Fibroblast of skin of left biceps (primary cell): ENCODE results near the gene BAIAP3.

Source experiments
- DNase-seq, 2 experiments: peaks; one replicate each; pipeline ENCODE4 v3.0.0-alpha.2; 2013; ENCODE audit warnings: low read depth in 2 of 2

Gene BAIAP3

DNA sequence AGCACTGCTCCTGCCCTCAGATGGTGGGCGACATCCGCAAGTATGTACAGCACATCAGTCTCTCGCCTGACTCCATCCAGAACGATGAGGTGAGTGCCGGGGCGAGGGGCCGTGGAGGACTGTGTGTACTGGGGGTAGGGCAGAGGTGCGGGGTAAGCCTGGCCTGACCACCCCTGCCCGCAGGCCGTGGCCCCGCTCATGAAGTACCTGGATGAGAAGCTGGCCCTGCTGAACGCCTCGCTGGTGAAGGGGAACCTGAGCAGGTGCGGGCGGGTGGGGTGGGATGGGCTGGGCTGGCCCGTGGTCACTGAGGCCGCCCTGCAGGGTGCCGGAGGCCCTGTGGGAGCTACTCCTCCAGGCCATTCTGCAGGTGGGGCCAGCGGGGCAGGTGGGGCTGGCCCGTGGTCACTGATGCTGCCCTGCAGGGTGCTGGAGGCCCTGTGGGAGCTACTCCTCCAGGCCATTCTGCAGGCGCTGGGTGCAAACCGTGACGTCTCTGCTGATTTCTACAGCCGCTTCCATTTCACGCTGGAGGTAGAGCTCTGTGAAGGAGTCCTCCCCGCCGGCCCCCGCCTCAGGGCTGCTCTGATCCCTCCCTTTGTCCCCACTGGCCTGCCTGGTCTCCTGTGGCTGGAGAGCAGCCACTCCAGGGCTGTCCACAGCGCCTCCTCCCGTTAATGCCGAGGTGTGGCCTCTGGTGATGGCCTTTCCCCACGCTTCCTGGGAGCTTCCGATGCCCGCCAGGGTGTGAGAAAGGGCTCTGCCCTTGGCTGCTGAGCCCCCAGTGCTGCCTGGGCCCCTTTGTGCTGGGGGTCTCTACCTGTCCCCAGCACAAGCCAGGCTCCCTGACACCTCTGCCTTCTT, 13.2 kb downstream of the BAIAP3 start:
- DNase-seq = no peak

DNA sequence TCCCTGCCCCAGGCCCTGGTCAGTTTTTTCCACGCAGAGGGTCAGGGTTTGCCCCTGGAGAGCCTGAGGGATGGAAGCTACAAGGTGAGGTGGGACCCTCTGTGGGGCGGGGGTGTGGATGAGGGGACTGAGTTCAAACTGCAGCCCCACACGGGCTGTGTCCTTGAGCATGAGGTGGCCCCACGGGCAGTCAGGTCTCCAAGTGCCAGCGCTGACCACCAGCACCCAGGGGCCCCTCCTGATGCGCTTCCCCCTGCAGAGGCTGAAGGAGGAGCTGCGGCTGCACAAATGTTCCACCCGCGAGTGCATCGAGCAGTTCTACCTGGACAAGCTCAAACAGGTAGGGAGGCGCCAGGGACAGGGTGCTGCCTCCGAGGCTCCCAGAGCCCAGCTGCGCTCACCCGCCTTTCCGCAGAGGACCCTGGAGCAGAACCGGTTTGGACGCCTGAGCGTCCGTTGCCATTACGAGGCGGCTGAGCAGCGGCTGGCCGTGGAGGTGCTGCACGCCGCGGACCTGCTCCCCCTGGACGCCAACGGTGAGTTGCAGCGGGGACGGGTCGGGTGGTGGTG, 13.9 kb downstream of the BAIAP3 start:
- DNase-seq = no peak

DNA sequence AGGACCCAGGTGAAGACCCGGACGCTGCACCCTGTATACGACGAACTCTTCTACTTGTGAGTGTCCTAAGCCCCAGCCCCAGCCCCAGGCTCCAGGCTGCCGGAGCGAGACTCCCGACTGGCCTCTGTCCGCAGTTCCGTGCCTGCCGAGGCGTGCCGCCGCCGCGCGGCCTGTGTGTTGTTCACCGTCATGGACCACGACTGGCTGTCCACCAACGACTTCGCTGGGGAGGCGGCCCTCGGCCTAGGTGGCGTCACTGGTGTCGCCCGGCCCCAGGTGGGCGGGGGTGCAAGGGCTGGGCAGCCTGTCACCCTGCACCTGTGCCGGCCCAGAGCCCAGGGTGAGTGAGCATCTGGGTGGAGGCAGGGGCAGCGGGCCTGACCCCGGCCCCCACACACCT, 14.5 kb downstream of the BAIAP3 start:
- DNase-seq = no peak

DNA sequence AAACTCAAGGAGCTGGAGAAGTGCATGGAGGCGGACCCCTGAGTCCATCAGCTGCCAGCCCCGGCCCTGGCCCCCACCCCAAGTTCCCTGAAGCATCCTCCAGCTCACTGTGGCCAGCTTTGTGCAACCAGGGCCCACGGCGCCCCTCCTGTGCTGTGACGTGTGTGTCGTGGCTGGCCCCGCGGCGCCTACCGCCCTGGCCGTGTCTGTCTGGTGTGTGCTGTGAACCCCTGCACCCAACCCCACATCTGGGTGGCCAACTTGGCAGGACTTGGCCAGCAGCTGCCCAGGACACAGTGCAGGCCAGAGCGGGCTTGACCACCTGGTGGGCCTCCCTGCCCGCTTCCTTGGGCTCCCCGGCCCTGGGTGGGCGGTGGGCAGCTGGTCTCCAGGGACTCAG, 15.0 kb downstream of the BAIAP3 start:
- no peak for DNase-seq

DNA sequence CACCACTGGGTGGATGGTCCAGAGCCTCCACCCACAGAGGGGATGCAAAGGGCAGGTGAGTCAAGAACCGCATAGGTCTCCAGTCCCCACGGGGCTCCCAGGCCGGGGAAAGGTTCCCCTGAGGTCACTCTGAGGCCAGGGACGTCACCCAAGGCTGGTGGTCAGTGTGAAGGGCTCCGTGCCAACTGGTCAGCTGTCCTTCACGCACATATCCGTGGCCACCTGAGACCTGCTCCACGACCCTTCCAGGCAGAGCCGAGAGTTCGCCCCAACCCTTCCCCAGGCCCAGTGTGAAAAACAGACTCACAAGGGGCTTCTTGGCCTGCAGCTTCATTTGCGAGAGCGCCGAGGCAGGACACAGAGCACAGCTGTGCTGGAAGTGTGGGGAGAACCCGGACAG, 15.5 kb downstream of the BAIAP3 start:
- DNase-seq = no peak

DNA sequence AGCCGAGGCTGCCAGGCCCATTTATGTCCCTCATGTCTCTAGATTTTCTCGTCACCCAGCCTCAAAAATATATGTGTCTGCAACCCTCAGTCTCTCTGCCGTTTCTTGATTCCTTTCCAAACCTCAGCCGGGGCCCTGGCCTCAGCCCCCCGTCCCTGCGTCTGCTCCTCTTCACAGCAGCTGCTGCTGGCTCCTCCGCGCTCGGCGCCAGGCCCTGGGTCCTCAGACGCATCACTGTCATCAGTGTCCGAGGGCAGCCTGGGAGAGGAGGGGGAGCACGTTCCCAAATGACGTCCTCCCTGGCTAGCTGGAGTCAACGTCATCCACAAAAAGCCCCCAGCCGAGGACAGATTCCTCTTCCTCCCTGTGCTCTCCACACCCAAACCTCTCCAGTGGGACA, 15.9 kb downstream of the BAIAP3 start:
- no peak for DNase-seq

DNA sequence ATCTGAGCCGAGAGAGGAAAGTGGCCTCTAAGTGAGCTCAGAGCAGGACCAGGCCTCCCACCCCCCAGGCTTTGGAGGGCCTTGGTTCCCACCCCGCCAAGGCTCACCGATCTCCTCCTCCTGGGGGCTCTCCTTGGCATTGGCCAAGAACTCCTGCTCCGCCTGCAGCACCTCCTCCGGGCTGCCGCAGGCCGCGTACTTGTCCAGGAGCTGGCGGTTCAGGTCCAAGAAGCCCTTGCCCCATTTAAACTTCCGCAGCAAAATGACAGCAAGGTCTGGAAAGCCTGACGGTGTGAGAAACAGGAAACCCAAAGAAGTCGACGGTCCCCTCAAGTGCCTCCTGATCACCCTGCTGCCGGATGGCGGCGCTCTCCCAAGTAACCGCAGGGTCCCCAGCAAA, 16.5 kb downstream of the BAIAP3 start:
- DNase-seq = no peak

DNA sequence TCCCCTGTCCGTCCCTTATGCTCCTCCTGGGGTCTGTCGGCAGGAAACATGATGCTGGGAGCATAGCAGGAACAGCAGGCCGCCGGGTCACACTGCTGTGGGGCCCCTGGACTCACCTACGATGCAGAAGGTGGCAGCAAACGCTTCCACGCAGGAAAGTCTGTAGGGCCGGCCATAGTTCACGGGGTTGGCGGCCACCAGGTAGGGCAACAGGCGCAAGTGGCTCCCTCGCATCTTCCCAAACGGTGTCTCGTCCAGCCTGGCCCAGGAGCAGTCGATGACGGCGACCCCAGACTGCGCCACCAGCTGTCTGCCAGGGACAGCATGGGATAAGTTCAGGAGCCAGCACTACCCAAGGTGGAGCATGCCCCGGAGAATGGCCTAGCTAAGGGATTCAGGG, 17.2 kb downstream of the BAIAP3 start:
- no peak for DNase-seq

DNA sequence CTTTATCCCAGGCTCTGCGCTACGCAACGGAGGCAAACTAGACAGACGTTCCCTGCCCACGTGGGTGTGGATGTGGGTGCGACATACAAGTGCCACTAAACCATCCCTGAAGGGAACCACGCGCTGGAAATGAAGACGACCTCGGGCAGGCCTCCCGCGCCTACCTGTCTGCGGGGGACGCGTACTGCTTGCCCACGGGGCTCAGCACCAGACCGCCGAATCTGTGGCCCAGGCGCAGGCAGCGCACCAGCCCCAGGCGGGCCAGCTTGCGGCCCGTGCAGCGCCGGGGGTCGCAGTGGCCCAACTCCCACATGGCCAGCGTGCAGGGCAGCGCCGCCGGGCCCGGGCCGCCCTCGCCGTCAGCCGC, 17.8 kb downstream of the BAIAP3 start:
- DNase-seq = no peak

DNA sequence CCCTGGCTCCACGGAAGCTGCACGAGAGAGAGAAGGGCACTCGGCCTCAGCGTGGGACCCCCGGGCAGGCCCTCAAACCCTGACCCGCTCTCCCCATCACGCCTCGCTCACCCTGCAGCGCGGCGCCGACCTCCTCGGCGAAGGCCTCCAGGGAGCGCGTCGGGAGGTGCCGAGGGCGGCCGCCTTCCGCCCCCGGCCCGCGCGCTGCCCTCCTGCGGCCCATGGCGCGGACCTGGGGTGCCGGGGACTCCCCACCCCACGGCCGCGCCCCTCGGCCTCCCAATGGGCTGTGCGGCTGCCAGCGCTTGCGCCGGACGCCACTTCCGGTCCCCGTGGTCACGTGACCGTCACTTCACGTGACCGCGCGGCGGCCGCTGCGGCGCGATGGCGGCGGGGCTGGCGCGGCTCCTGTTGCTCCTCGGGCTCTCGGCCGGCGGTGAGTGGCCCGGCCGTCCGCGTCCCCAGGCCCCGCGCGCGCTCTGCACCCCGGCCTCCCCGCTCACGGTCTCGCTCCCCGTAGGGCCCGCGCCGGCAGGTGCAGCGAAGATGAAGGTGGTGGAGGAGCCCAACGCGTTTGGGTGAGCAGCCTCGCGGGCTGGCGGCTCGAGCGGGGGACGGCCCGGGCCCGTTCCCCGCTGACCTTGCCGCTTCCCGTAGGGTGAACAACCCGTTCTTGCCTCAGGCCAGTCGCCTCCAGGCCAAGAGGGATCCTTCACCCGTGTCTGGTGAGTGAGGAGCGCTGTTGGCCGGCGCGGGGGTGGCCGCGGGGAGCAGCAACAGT, 18.3 kb downstream of the BAIAP3 start, which contains the start of the genes GNPTG and TSR3:
Gene GNPTG (plus strand): TSS at position 350 of the 781 bp plus-strand sequence. CDS start 35 bp downstream, at position 385.
Gene TSR3 (minus strand): TSS at position 297 of the 781 bp plus-strand sequence. CDS start 74 bp downstream, at position 223.
- DNase-seq = peak; percentile 72 to 74

DNA sequence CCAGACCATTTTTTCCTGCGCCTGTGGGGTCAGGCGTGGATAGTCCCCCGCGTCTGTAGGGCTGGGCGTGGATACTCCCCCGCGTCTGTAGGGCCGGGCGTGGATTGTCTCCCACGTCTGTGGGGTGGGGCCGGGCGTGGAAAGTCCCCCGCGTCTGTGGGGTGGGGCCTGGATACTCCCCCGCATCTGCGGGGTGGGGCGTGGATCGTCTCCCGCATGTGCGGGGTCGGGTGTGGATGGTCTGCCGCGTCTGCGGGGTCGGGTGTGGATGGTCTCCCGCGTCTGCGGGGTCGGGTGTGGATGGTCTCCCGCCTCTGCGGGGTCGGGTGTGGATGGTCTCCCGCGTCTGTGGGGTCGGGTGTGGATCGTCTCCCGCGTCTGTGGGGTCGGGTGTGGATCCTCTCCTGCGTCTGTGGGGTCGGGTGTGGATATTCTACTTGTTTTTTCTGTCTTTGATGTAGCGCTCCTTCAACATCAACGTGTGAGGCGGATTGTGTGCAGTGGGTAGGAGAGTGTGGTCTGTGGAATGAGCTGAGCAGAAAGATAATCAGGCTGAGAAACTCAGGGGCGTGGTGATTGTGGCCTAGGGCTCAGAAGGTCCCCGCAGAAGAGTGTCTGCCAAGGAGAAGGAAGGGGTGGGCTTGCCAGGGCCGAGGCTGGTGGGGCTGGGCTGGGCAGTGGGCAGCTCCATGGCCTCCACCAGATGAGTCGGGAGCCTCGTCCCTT, 21.5 kb downstream of the BAIAP3 start:
- no peak for DNase-seq

DNA sequence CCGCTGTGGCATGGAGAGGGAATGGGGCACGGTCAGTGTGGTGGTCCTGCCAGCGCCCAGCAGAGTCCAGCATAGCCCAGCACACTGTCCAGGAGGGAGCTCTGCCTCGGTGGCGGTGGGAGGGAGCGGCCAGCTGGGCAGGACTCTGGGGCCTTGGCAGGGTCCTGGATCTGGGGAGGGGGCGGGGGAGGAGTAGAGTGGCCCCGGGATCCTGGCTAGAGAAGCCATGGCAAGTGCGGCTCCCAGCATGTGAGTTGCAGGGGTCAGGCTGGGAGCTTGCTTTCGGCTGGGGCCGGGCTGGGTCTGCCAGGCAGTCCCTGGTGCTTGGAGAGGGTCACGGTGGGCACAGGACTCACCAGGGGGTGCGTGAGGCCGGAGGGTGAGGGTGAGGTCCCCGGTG, 22.1 kb downstream of the BAIAP3 start:
- no peak for DNase-seq

DNA sequence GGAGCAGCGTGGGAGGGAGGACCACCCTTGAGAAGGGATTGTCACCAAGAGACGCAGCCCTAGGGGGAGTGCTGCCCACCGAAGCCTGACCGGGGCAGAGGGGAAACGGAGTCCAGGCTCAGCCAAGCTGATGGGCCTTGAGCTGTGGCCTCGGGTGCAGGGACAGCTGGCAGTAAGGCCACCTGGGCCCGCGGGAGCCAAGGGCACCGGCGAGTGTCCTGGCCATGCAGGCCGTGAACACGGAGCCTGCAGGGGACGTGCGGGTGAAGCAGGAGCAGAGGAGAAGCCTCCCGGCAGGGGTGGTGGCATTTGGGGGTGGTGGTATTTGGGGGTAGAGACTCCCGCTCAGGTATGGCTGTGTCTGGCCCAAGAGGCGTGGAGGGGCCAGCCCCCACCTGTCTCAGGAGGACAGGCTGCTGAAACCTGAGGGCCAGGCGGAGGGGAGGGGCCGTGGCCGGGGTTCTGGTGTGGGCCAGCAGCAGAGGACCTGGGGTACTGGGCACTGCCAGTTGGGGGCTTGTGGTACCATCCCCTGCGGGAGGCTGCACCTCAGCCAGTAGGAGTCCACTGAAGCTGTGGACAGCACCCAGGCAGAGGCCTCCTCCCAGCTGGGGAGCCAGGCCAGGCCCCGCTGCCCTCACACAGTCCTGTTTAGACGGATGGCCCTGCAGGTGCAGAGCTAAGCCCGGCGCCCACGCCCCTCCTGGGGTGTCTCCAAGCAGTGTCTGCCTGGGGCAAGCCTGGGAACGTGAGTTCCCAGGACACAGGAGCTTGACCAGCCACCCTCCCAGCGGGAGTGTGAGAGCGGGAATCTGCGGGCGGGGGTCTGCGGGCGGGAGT, 22.8 kb downstream of the BAIAP3 start:
- DNase-seq = no peak

DNA sequence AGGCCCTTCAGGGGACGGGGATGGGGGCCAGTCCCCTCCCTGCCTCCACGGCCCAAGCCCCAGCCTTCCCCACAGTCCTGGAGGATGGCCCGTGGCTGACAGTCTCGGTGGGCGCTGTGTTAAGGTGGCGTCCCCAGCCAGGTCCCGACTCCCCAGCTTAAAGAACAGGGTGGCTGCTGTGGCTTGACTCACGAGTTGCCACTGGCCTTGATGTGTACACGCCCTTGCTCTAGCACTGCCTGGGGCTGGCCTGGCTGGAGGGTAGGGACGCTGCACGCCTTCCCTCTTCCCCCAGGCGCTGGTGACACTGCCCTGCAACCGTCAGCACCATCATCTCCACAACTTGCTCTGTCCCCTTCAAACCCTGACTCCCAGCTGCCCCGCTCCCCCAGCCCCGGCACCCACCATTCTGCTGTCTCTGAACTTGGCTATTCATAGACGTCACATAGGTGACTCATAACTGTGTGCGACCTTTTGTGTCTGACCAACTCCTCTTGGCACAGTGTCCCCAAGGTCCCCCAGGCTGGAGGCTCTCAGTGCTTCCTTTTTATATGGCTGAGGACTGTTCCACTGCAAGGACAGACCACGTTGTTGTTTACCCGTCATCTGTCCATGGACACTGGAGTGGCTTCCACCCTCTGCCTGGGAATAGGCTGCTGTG, 24.6 kb downstream of the BAIAP3 start:
- no peak for DNase-seq

DNA sequence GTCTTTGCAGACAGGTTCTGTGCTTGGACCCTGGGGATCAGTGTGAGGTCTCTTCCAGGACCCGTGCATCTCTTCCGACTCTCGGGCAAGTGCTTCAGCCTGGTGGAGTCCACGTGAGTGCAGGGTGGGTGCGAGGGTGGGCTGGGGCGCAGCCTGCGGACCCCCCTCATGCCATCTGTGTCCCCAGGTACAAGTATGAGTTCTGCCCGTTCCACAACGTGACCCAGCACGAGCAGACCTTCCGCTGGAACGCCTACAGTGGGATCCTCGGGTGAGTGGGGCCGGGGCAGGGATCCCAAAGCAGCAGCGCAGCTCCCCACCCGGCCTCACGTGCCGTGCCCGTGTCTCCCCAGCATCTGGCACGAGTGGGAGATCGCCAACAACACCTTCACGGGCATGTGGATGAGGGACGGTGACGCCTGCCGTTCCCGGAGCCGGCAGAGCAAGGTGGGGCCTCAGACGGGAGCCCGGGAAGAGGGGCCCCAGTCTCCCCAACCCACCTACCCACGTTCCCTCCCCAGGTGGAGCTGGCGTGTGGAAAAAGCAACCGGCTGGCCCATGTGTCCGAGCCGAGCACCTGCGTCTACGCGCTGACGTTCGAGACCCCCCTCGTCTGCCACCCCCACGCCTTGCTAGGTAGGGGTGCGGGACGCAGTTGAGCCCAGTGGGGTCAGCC, 28.4 kb downstream of the BAIAP3 start:
- DNase-seq = no peak

DNA sequence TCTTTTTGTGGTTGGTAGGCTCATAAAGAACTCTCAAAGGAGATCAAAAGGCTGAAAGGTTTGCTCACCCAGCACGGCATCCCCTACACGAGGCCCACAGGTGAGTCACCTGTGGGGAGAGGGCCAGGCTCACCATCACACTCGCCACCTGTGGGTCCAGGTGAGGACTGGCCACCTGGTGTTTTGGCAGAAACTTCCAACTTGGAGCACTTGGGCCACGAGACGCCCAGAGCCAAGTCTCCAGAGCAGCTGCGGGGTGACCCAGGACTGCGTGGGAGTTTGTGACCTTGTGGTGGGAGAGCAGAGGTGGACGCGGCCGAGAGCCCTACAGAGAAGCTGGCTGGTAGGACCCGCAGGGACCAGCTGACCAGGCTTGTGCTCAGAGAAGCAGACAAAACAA, 29.4 kb downstream of the BAIAP3 start:
- no peak for DNase-seq

DNA sequence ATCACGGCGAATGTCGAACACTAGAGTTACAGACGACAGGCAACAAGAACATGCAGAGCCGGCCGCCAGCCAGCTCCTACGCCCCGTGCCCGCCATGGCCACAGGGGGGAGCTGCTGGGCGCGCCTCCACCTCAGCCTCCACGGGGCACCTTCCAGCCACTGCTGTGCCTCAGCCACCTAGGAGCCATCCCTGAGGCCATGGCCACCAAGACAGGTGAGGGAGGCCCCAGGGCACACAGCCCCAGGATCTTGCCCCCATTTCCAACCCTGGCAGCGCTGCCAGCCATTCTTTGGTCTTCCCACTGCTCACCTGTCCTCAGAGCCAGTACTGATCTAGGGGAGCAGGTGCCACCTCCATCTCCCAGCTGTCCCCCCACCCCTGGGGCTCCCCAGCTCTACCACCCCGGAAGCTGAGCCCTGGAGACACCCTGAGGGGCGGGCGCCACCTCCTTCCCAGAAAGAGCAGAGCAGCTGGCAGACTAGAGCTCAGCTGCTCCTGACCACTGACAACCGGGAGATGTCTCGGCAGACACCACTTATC, 30.1 kb downstream of the BAIAP3 start:
- no peak for DNase-seq

DNA sequence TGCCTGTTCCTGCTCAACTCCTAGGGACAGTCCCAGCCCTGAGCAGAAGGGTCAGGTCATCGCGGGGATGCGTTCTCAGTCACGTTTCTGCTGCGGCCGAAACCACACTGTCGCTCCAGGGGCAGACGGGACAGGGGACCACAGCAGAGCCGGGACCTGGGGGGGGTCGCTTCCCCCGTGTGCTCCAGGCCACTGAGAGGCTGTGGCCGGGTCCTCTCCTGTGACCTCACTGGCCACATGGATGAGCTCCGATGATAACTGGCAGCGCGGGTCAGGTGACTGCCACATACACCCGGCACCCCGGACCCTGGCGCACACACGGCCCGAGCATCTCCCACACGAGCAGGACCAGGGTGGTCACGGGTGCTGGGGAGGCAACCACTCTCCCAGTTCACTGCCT, 31.1 kb downstream of the BAIAP3 start:
- no peak for DNase-seq

DNA sequence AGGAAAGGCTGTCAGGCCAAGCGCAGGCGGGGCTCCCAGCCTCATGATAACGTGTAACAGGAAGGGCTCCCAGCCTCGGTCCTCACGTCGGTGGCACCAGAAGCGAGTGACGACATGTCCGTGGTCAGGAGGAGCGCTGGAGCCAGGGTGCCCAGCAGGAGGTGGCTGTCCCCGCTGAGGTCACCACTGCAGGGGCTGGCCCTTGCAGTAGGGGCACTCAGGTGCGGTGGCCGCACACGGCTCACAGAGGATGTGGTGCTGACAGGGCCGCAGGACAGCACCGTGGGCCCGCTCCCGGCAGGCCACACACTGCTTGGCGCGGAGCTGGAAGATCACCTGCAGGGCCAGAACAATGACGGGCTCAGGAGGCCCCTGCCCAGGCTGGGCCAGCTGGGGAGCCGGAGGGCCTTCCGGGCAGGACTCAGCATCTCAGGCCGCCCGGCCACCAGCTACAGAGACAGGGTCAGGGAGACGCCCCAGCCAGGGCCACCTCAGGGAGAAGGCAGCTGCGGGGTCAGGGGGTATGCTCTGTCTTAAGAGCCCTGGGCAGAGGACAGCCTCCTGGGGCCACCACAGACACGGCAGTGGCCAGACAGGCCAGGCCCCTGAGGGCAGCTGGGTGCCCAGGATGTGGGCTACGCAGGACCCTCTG, 32.7 kb downstream of the BAIAP3 start:
- DNase-seq = no peak
